ENCODE measurements around the gene KCNQ1OT1. TPM values are rescaled to one million over a fixed set of nuclear protein-coding genes. Genes with fewer than 3 reads are reported as not detected.

The KCNQ1OT1 gene
- total RNA-seq, 1 experiment from 2014 or later = 0.72 TPM

DNA sequence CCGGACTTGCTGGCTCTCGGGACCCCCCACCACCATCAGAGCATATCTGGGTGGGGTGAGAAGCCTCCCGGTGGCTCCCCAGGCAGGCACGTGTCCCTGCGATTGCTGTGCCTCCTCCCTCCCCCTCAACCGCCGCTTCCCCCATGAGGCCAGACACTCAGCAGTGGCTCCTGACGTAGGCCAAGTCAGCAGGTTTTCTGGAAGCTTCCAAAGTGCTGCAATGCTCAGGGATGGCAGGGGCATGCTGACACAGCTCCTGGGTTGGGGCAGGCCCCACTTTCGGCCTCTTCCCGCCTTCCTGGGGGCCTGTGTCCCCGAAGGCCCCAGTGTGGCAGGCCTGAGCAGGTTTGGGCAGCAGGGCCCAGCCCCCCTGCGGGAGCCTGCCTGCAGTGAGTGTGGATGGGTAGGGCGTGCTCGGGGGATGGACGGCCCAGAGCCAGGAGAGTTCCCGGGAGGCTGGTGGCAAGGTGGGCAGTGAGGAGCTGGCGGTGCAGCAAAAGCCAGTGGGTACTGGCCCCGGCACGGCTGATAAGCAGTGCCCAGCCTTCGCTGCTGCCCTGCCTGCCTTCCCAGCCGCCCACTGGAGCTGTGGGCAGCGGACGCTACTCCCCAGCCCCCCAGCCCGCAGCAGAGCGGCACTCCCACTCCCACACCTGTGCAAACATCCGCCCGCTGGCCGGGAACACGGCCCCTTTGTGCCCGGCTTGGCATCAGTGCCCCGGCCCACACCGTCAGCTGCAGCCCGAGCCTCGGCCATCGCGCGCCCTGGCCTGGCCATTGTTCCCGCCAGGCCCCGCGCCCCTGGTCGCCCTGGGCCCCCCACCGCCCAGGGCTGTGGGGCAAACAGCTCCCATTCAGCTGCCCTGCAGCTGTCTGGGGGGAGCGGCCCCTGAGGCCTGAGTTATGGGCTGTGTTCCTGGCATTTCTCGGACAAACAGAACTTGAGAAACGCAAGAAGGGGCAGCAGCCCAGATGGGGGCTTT lies 125.0 kb downstream of the KCNQ1OT1 start:
- no peak for DNase-seq (ENCODE audit: extremely low read depth, low read depth)

GRCh38 chr11:2574043-2574552 lies 125.7 kb downstream of the KCNQ1OT1 start:
- DNase-seq (ENCODE audit: extremely low read depth, low read depth) = no peak

DNA sequence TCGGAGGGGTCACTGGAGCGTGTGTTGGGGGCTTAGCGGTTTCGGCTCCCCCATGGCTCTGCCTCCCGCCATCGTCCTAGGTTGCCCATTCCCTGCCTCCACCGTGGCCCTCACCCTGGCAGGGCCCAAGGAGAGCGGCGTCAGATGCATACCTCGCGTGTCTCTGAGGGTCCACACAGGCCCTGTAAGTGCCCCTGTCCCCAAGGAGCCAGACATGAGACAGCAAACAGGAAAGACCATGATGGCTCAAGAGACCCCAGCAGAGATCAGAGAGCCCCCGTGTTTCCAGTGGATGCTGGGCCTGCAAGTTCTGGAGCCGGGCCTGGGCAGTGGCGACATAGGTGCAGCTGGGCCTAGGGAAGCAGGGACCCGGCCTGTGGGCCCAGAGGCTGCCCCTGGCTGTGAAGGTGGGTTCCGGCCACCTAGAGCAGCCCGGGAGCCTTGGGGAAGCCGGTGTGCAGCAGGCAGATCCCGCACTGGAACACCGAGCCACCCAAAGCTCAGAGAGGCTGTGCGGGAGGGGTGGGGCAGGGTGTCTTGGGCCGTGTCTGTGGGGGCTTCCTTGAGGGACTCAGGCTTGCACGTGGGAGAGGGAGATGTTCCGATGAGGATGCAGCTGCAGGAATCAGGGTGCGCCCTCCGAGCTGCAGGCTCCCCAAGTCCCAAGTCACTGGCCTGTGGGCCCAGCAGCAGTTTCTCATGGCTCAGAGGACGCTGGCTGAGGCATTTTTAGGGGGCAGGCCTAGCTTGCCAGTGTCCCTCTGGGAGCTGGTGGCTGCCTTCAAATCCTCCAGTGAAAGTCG lies 126.4 kb downstream of the KCNQ1OT1 start:
- DNase-seq (ENCODE audit: extremely low read depth, low read depth) = no peak

DNA sequence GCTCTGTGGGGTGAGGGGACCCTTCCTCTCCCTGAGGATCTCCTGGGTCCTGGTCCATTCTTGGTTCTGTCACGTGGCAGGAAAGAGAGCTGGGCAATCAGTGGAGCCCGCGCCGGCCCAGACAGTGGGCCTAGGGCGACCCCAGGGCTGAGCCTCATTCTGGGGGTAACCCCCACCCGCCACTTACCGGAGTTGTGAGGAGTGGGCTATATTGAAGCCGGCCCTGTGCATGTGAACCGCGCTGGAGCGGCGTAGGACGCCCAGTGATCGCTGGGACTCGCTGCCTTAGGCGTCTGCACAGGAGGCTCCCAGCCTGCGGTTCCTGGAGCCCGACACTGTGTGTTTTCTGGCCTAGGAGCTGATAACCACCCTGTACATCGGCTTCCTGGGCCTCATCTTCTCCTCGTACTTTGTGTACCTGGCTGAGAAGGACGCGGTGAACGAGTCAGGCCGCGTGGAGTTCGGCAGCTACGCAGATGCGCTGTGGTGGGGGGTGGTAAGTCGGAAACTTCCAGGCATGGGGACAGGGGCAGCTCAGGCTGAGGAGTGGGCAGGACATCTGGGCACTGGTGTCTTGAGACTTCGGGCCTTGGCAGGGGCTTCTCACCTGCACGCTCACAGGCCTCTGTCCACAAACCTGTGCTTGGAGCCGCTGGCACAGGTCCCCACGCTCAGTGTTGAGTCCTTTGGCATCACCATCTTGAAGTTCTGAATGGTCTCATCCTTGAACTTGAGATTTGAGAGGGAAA lies 127.1 kb downstream of the KCNQ1OT1 start:
- no peak for DNase-seq (ENCODE audit: extremely low read depth, low read depth)

DNA sequence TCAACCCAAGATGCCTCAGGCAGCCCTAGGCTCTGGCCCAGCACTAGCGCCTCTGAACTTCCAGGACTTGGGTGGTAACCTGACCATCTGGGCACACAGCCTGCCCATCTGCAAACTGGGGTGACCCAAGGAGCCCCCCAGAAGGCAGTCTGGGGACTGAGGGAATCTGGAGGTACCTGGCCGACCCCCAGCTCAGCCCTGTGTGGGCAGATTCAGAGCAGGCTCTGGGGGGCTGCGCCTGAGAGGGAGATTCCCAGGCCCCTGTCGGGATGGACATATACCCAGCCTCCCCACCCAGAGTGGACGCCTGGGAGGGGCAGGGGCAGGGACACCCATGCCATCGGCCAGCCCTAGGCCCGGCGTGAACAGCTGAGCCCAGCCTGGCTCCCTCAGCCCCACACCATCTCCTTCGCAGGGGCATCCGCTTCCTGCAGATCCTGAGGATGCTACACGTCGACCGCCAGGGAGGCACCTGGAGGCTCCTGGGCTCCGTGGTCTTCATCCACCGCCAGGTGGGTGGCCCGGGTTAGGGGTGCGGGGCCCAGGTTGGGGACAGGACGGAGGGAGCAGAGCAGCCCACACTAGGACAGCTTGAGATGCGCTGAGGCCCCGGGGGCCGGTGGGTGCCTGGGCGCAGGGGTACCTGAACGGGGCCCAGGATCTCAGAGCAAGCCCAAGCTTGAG lies 128.1 kb downstream of the KCNQ1OT1 start:
- DNase-seq (ENCODE audit: extremely low read depth, low read depth) = no peak

- DNase-seq (ENCODE audit: extremely low read depth, low read depth) = no peak
Observed at GRCh38 chr11:2570841-2571597, 128.8 kb downstream of the KCNQ1OT1 start.

DNA sequence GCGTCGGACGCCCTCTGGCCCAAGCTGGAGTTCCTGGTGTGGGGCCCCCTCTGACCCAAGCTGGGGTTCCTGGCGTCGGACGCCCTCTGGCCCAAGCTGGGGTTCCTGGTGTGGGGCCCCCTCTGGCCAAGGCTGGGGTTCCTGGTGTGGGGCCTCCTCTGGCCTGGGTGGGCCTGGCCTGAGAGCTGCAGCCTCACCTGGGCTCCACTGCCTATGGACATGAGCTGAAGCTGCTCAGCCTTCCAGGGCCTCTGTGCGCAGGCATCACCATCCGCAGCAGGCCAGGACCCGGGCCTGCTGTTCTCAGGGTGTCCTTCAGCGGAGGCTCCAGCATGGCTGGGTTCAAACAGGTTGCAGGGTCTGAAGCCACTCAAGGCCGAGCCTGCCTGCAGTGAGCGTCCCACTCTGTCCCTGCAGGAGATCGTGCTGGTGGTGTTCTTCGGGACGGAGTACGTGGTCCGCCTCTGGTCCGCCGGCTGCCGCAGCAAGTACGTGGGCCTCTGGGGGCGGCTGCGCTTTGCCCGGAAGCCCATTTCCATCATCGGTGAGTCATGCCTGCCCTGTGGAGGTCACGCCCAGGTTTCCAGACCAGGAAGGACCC lies 129.5 kb downstream of the KCNQ1OT1 start:
- no peak for DNase-seq (ENCODE audit: extremely low read depth, low read depth)

- DNase-seq (ENCODE audit: extremely low read depth, low read depth) = no peak
Observed at GRCh38 chr11:2569731-2570210, 130.0 kb downstream of the KCNQ1OT1 start.

GRCh38 chr11:2569321-2569721 lies 130.5 kb downstream of the KCNQ1OT1 start:
- no peak for DNase-seq (ENCODE audit: extremely low read depth, low read depth)

DNA sequence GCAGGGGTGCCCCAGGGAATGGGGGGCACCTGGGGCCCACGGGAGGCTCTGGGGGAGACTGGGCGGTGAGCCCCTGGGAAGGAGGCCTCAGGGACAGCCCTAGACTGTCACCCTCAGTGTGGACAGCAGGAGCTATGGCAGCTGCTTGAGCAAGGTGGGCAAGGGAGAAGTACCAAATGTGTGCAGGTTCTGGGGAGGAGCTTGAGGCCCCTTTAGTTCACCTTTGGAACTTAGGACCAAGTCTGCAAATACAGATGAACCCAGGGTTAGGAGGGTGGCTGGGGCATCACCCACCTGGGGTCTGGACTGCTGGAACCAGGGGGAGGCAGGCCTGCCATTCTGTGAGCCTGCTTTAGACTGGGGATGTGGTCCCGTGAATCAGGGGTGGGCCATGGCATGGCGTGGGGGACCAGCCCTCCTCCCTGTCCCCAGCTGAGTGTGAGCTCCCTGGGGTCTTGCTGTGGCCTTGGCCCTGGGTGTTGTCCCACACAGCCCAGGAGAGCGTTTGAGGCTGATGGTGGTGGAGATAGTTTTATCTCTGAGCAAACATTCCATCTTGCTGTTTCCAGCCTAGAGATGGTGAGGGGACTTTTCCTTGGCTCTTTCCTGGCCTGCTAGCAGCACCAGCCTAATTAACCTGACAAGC lies 132.6 kb downstream of the KCNQ1OT1 start:
- DNase-seq (ENCODE audit: extremely low read depth, low read depth) = no peak

DNA sequence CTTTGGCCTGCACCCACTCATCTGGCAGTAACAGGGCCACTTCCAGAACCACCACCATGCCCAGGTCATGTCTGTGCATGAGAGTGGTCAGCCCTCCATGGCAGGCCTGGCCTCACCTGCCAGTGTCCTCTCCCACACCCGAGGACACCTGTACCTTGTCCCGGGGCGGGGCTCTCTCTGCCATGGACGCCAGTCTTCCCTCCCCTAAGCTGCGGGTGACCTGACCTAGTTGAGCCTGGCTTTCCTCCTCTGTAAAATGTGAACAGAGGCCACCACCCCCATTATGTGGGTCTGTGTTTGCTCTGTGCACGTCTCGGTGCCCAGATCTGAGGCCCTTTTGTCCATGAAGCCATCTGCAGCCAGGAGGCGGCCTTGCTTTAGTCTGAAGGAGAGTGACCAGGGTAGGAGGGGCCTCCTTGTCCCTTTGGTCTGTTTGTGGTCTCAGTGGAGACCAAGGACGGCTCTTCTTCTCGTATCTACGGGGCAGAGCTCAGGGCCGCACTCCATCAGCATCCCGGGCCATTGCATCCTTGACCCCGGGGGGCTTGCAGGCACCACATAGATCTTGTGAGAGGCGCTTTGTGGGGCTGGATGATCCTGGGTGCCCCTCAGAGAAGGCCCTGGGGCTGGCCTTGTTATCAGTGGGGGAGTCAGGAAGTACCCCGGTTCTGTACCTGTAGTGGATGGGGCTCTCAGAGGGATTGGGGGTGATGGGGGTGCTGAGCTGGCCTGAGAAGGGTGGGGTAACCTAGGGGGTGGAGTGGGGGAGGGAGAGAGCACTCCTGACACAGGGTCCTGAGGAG lies 133.4 kb downstream of the KCNQ1OT1 start:
- DNase-seq (ENCODE audit: extremely low read depth, low read depth) = no peak

GRCh38 chr11:2565447-2566222 lies 134.2 kb downstream of the KCNQ1OT1 start:
- DNase-seq (ENCODE audit: extremely low read depth, low read depth) = no peak

DNA sequence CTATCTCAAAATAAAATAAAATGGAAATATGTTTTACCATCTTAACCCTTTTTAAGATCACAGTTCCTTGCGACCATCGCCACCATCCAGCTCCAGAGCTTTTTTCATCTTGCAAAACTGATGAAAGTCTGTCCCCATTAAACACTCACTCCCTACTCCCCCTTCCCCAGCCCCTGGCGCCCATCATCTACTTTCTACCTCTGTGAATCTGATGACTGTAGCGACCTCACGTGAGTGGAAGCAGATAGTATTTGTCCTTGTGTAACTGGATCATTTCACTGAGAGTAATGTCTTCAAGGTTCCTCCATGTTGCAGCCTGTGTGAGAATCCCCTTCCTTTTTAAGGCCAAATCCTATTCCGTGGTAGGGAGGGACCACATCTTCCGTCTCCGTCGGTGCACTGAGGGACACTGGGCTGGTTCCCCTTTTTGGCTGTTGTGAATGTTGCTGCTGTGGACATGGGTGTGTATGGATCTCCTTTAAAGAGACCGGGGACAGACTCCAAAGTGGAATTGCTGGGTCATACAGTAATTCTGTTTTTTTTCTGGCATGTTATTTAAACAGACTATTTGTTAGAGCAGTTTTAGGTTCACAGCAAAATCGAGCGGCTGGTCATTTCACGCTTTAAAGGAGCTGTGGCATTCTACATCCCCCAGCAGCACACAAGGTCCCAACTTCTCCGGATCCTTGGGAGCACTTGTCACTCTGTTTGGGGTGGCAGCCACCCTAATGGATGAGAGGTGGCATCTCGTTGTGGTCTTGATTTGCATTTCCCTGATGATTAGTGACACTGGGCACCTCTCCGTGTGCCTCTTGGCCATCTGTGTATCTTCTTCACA lies 135.0 kb downstream of the KCNQ1OT1 start:
- DNase-seq (ENCODE audit: extremely low read depth, low read depth) = no peak

GRCh38 chr11:2564008-2564530 lies 135.7 kb downstream of the KCNQ1OT1 start:
- DNase-seq (ENCODE audit: extremely low read depth, low read depth) = no peak

GRCh38 chr11:2563213-2564007 lies 136.4 kb downstream of the KCNQ1OT1 start:
- DNase-seq (ENCODE audit: extremely low read depth, low read depth) = no peak

Data from NCI-H460 (cell line).